Prostate gland (tissue), 2 donors: ENCODE measurements around the gene TNS1.

Experiments
- CTCF ChIP-seq, 4 experiments: fragments of 200-600 bp in 2 of 4; fragments of 450-650 bp in 2 of 4; sonication (generic) in 2 of 4; IDR thresholded peaks; 1 replicate in 3 of 4; 2 replicates in 1 of 4; pipeline ENCODE4 v1.5.1; 2016 to 2019; ENCODE audit warnings: antibody characterized with exemption in 4 of 4, mild to moderate bottlenecking in 2 of 4, moderate library complexity in 2 of 4
- POLR2A ChIP-seq: fragments of 450-650 bp; IDR thresholded peaks from one replicate; pipeline ENCODE4 v1.6.1; 2016; ENCODE audit warnings: antibody characterized with exemption, mild to moderate bottlenecking

GRCh38 chr2:218002143-218002844 lies 501 bp downstream of the TNS1 start:
- no peak for TF ChIP-seq POLR2A
- no peak for TF ChIP-seq CTCF (IDR thresholded peaks at IDR 0.05)
